ENCODE results near the gene SLC9A3. TPM values are rescaled to one million over a fixed set of nuclear protein-coding genes. Genes with fewer than 3 reads are reported as not detected.

Gene SLC9A3
- total RNA-seq, 1 experiment from 2014 or later, result 1.5 TPM

GRCh38 chr5:510521-510920 lies 13.7 kb downstream of the SLC9A3 start:
- Histone ChIP-seq H3K9me2 (ENCODE audit: insufficient read depth) (no peaks in the 10 kb centered on the region), H3K79me2 (ENCODE audit: insufficient read depth, low read length) (no peaks in the 10 kb centered on the region), H3K4me2 (ENCODE audit: low read length) (no peak overlapping the region), H3K9me3 (ENCODE audit: control insufficient read depth in 1 of 2, insufficient read depth in 1 of 2, low read depth in 1 of 2, low read length in 2 of 2) (no peaks in the 10 kb centered on the region), H3K27me3 (ENCODE audit: insufficient read depth, low read length) (no peaks in the 10 kb centered on the region), H3K4me1 (ENCODE audit: control insufficient read depth in 1 of 2, insufficient read depth in 2 of 2, low read length in 2 of 2) (no peaks in the 10 kb centered on the region), H2AFZ (ENCODE audit: low read depth, low read length, poor library complexity, severe bottlenecking) (no peak overlapping the region), H3K36me3 (ENCODE audit: control insufficient read depth in 1 of 2, insufficient read depth in 2 of 2, low read length in 2 of 2) (no peaks in the 10 kb centered on the region), H4K20me1 (ENCODE audit: insufficient read depth) (no peaks in the 10 kb centered on the region), H3K27ac (ENCODE audit: low read depth, low read length) (no peak overlapping the region), H3K4me3 (replicated peaks in 1 of 2; ENCODE audit: low read depth in 1 of 2, low read length in 2 of 2) (no peak overlapping the region), H3K9ac (ENCODE audit: low read length) (no peak overlapping the region)
- RAD21 ChIA-PET (ENCODE audit: low non-redundant PET in 1 of 2, low total read pairs in 2 of 2, uncharacterized antibody in 2 of 2, unreplicated experiment in 2 of 2), result no interaction called here
- TF ChIP-seq ZFX (IDR thresholded peaks at IDR 0.05) (no peak), ATF3 (IDR thresholded peaks at IDR 0.05) (no peak), CEBPB (IDR thresholded peaks at IDR 0.05; ENCODE audit: low read depth) (no peak), FOSL1 (IDR thresholded peaks at IDR 0.05; ENCODE audit: low read depth) (no peak), EZH2phosphoT487 (IDR thresholded peaks at IDR 0.05; ENCODE audit: borderline replicate concordance) (no peak), REST (IDR thresholded peaks at IDR 0.05; ENCODE audit: low read depth) (no peak), ELF1 (IDR thresholded peaks at IDR 0.05; ENCODE audit: borderline replicate concordance, low read depth) (no peak), SP1 (IDR thresholded peaks at IDR 0.05; ENCODE audit: low read depth) (no peak), POLR2AphosphoS5 (IDR thresholded peaks at IDR 0.05; ENCODE audit: low read depth, low read length) (no peak), SIN3A (IDR thresholded peaks at IDR 0.05; ENCODE audit: low read depth) (no peak), POLR2A (IDR thresholded peaks at IDR 0.05; ENCODE audit: borderline replicate concordance, extremely low read depth, insufficient read depth, insufficient read length) (no peak), ZBTB33 (IDR thresholded peaks at IDR 0.05; ENCODE audit: extremely low read depth, insufficient replicate concordance, low read length) (no peak), SRF (IDR thresholded peaks at IDR 0.05; ENCODE audit: low read depth) (no peak), CTCF (IDR thresholded peaks at IDR 0.05 in 2 of 3, conservative IDR thresholded peaks at IDR 0.05 in 1 of 3; ENCODE audit: borderline replicate concordance in 1 of 3, insufficient read depth in 1 of 3, low read depth in 2 of 3, low read length in 2 of 3) (no peak), ZNF274 (IDR thresholded peaks at IDR 0.05; ENCODE audit: low read depth, low read length) (no peak), JUND (IDR thresholded peaks at IDR 0.05) (no peak)
- BruUV-seq (replicated peaks), result no TSS peak
- intact Hi-C loops (cut with micrococcal nuclease), result no loop called here
- CTCF ChIA-PET, result interaction anchor here (0.6 kb wide), 1 partner anchor 17 kb away, joined by 3 read pairs; no protein-coding TSS in a partner anchor
- DNase-seq (ENCODE audit: low read depth, low spot score) (no peak), ATAC-seq (no peak)
- POLR2A ChIA-PET, result no interaction called here
